Stimulated activated CD4-positive, alpha-beta T cell treated with anti-CD3 and anti-CD28 coated beads, TNF-alpha, amount 100 ng/mL, for 48 hours (primary cell): ENCODE measurements around the gene KCNJ6.
A peak's percentile ranks its signal among the peaks of the same experiment; 100 is the strongest.
"Not testable (repeated sequence)": the region's sequence is repeated elsewhere in the genome, so short reads cannot be mapped to it uniquely, and the experiment has no call there.

ENCODE experiments used
- DNase-seq, 3 donors: peaks; one replicate each; pipeline ENCODE4 v3.0.0-alpha.2; 2020; ENCODE audit warnings: low read depth in 3 of 3

Gene KCNJ6

GRCh38 chr21:37677006-37677405 is 239.3 kb downstream of the KCNJ6 start:
- DNase-seq: no peak

- DNase-seq: peak; percentile 21 to 52 (median 45)
Observed at GRCh38 chr21:37675202-37675801, 241.0 kb downstream of the KCNJ6 start.

- no peak for DNase-seq
Observed at GRCh38 chr21:37673801-37674575, 242.3 kb downstream of the KCNJ6 start.

- DNase-seq: no peak
Observed at GRCh38 chr21:37671381-37671780, 244.9 kb downstream of the KCNJ6 start.

GRCh38 chr21:37670883-37671282 is 245.4 kb downstream of the KCNJ6 start:
- no peak for DNase-seq

- no peak for DNase-seq
Observed at GRCh38 chr21:37669249-37669648, 247.0 kb downstream of the KCNJ6 start.

GRCh38 chr21:37668462-37669239 is 247.6 kb downstream of the KCNJ6 start:
- DNase-seq: no peak

GRCh38 chr21:37667380-37667779 is 248.9 kb downstream of the KCNJ6 start:
- DNase-seq: no peak

- DNase-seq: no peak
Observed at GRCh38 chr21:37665230-37666024, 250.8 kb downstream of the KCNJ6 start.

- DNase-seq: not testable (repeated sequence)
Observed at GRCh38 chr21:37662227-37662626, 254.0 kb downstream of the KCNJ6 start.

- DNase-seq: no peak
Observed at GRCh38 chr21:37660709-37661108, 255.5 kb downstream of the KCNJ6 start.

- DNase-seq: no peak
Observed at GRCh38 chr21:37659874-37660273, 256.4 kb downstream of the KCNJ6 start.

GRCh38 chr21:37658817-37659458 is 257.3 kb downstream of the KCNJ6 start:
- no peak for DNase-seq

- DNase-seq: no peak
Observed at GRCh38 chr21:37658121-37658816, 258.0 kb downstream of the KCNJ6 start.

- no peak for DNase-seq
Observed at GRCh38 chr21:37656899-37657298, 259.4 kb downstream of the KCNJ6 start.

- no peak for DNase-seq
Observed at GRCh38 chr21:37655611-37656300, 260.5 kb downstream of the KCNJ6 start.

- DNase-seq: no peak
Observed at GRCh38 chr21:37654596-37654995, 261.7 kb downstream of the KCNJ6 start.

- no peak for DNase-seq
Observed at GRCh38 chr21:37653201-37653600, 263.1 kb downstream of the KCNJ6 start.

GRCh38 chr21:37647781-37648180 is 268.5 kb downstream of the KCNJ6 start:
- DNase-seq: no peak

- not testable (repeated sequence) for DNase-seq
Observed at GRCh38 chr21:37646761-37647160, 269.5 kb downstream of the KCNJ6 start.
